Hepatocyte (in vitro differentiated cells): ENCODE measurements around the gene MINAR1.

Experiments used
- EZH2 ChIP-seq: fragments of 200-600 bp; sonication (generic); IDR thresholded peaks from 2 replicates; pipeline ENCODE4 v1.6.1; 2016; ENCODE audit warnings: antibody characterized with exemption, mild to moderate bottlenecking, borderline replicate concordance
- TF ChIP-seq, protein P1 (sequence below): fragments of 200-600 bp; sonication (generic); IDR thresholded peaks from 2 replicates; pipeline ENCODE4 v1.5.1; 2016; ENCODE audit warnings: antibody characterized with exemption, mild to moderate bottlenecking; ENCODE audit not compliant: poor library complexity

DNA sequence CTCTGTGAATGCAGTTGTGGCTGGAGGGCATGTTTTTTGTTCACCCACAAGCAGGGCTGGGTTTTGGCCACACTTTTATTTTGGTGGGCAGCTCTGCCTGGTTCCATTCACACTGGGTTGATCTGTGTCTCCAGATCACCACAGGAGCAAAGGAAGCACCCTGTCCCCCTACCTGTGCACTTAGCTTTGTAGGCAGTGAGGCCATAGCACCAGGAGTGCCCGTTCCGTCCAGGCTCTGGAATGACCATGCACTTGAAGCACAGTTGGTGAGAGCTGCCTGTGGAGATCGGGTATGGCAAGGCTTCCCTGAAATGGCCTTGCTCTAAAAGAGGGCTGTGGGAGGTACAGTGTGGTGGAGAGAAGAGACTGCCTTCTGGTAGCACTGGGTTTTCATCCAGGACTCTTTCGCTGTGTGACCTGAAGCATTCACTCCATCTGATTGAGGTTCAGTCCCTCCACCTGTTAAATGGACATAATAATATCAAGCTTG lies 31.7 kb downstream of the MINAR1 start:
- TF ChIP-seq, protein P1, sequence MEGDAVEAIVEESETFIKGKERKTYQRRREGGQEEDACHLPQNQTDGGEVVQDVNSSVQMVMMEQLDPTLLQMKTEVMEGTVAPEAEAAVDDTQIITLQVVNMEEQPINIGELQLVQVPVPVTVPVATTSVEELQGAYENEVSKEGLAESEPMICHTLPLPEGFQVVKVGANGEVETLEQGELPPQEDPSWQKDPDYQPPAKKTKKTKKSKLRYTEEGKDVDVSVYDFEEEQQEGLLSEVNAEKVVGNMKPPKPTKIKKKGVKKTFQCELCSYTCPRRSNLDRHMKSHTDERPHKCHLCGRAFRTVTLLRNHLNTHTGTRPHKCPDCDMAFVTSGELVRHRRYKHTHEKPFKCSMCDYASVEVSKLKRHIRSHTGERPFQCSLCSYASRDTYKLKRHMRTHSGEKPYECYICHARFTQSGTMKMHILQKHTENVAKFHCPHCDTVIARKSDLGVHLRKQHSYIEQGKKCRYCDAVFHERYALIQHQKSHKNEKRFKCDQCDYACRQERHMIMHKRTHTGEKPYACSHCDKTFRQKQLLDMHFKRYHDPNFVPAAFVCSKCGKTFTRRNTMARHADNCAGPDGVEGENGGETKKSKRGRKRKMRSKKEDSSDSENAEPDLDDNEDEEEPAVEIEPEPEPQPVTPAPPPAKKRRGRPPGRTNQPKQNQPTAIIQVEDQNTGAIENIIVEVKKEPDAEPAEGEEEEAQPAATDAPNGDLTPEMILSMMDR: no peak
- TF ChIP-seq EZH2: no peak
